Measurements from ENCODE around the gene PSMA8.
"Not testable (repeated sequence)": the region's sequence is repeated elsewhere in the genome, so short reads cannot be mapped to it uniquely, and the experiment has no call there.

PSMA8 gene

DNA sequence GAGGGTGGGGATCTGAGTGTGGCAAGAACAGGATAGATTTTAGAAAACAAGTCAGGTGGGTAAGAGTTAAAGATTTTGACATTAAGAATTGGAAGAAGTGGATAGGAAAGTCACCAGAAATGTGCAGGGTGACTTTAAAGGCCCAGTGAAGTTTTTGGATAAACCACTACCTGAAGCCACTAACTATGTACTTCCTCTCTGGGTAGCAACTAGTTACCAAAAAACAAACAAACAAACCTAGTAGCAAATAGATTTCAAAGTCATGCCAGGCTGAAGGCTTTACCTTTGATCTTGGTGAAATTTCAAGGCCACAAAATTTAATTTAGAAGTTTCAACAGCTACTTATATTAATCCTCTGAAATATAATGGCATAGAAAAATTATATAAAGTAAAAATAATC is 42.5 kb downstream of the PSMA8 start:
- DNase-seq (ENCODE audit: low read depth): no peak

DNA sequence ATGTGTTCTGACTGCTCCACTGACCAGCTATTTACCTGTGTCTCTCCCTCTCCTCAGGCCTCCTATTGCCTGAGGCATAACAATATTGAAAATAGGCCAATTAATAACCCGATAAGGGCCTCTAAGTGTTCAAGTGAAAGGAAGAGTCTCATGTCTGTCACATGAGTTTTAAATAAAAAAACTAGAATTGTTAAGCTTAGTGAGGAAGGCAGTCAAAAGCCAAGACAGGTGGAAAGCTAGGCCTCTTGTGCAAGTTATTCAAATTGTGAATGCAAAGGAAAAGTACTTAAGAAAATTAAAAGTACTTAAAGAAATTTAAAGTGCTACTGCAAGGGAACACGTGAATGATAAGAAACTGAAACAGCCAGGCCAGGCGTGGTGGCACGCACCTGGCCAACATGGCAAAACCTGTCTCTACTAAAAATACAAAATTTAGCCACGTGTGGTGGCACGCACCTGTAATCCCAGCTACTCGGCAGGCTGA is 47.7 kb downstream of the PSMA8 start:
- DNase-seq (ENCODE audit: low read depth): no peak

DNA sequence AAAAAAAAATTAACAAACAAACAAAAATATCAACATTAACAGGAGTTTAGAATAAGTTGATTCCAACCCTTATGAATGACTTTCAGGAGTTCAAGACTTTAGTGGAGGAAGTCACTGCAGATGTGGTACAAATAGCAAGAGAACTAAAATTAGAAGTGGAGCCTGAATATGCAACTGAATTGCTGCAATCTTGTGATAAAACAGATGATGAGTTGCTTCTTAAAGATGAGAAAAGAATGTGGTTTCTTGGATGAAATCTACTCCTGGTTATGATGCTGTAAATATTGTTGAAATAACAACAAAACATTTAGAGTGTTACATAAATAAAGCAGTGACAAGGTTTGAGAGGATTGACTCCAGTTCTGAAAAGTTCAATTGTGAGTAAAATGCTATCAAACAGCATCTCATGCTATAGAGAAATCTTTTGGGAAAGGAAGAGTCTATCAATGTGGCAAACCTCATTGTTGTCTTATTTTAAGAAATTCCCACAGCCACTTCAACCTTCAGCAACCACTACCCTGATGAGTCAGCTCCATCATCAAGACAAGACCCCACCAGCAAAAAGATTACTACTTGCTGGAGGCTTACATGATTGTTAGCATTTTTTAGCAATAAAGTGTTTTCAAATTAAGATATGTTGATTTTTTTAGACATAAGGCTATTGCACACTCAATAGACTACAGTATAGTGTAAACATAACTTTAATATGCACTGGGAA is 49.9 kb downstream of the PSMA8 start:
- DNase-seq (ENCODE audit: low read depth): no peak

DNA sequence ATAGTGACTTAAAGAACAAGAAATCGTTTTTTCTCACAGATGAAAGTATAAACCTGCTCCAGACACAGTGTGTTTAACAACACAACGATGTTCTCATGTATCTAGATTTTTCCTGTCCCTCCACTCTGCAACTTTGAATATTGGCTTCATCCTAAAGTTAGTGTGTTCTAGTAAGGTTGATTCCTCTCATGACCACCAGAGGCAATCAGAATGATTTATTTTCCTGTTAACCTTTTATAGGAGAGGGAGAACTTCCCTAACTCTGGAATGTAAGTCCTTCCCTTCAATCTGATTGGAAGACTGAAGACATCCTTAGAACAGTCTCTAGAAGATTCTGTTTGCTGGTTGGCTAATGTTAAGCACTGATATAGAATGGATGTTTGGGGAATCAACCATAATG is 51.6 kb downstream of the PSMA8 start:
- no peak for DNase-seq (ENCODE audit: low read depth)

DNA sequence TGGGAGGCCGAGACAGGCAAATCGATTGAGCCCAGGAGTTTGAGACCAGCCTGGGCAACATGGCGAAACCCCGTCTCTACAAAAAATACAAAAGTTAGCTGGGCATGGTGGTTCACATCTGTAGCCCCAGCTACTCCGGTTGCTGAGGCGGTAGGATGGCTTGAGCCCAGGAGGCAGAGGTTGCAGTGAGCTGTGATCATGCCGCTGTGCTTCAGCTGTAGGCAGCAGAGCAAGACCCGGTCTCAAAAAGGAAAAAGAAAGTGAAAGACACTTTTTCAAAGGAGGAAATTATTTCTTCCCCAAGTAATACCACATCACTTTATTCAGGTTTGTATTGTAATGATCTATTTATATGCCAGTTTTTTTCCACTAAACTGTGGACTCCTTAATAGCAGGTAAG is 56.8 kb downstream of the PSMA8 start:
- DNase-seq (ENCODE audit: low read depth): no peak

GRCh38 chr18:26192233-26192632 is 58.6 kb downstream of the PSMA8 start:
- no peak for DNase-seq (ENCODE audit: low read depth)

DNA sequence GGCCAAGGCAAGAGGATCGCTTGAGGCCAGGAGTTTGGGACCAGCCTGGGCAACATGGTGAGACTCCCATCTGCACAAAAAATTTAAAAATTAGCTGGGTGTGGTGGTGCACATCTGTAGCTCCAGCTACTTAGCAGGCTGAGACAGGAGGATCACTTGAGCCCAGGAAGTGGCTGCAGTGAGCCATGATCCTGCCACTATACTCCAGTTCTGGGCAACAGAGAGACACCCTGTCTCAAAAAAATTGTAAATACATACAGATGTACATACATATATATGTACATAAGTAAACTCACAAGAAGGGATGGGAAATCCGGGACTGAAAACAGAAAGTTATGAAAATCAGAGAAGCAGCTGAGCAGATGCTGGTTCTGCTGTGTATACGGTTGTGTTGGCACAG is 62.9 kb downstream of the PSMA8 start:
- no peak for DNase-seq (ENCODE audit: low read depth)

GRCh38 chr18:26202001-26202400 is 68.3 kb downstream of the PSMA8 start:
- not testable (repeated sequence) for DNase-seq (ENCODE audit: low read depth)

DNA sequence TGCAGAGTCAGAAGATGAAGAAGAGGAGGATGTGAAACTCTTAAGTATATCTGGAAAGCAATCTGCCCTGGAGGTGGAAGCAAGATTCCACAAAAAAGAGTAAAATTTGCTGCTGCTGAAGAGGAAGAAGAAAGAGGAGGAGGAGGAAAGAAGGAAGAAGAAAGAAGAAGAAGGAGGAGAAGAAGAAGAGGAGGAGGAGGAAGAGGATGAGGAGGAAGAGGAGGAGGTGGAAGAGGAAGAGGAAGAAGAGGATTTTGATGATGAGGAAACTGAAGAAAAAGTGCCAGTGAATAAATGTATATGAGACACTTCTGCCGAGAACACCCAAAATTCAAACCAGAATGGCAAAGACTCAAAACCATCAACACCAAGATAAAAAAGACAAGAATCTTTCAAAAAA is 71.6 kb downstream of the PSMA8 start:
- no peak for DNase-seq (ENCODE audit: low read depth)

DNA sequence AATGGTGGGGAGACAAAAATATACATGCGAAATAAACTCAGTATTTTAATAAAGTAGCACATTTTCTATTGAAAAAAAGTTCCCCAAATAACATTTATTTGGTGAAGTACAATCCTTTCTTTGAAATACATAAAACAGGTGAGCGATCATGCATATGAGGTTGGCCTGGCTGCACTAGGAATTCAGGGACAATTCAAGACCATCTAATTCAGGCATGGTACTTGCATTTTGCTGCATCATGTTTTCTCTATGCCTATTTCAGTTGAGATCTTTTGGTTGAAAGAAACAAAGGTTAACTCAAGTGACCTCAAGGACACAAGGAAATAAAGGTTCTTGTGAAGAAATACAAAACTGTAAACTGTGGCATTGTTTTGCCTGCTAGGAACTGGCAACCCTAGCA is 72.8 kb downstream of the PSMA8 start:
- DNase-seq (ENCODE audit: low read depth): no peak

DNA sequence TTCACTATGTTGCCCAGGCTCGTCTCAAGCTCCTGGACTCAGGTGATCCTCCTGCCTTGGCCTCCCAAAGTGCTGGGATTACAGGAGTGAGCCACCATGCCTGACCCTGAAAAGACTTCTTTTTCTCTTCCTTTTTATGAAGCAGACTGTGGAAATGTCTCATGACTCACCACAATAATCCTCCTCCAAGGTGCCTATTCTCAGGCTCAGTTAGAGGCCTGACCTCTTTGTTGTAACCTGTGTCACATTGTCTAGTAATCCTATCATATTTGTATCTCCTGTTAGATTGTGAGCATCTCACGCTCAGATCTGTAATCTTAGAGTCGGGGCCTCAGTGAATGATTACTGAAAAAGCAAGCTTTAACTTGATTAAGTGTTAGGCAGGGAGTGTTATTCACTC is 74.3 kb downstream of the PSMA8 start:
- DNase-seq (ENCODE audit: low read depth): no peak

DNA sequence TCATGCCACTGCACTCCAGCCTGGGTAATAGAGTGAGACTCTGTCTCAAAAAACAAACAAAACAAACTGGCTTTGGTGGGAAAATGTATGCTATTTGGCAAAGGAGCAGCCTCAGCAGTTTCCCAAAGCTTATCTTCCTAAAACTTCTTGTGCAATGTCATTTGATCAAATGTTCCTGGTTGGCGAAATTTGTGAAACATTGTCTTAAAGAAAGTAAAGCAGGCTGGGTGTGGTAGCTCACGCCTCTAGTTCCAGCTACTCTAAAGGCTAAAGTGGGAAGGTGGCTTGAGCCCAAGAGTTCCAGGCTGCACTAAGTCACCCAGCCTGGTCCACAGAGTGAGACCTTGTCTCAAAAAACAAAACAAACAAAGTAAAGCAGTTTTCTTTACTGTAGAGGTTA is 75.3 kb downstream of the PSMA8 start:
- no peak for DNase-seq (ENCODE audit: low read depth)

DNA sequence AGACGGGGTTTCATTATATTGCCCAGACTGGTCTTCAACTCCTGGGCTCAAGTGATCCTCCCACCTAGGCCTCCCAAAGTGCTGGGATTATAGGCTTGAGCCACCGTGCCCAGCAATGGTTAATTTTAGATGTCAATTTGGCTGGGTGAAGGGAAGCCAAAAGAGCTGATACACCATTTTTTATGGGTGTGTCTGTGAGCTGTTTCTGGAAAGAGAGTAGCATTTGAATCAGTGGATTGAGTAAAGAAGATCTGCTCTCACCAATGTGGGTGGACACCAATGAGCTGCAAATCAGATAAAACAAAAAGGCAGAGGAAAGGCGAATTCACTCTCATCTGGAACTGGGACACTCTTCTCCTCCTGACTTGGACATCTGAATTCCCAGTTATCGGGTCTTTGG is 76.5 kb downstream of the PSMA8 start:
- no peak for DNase-seq (ENCODE audit: low read depth)

DNA sequence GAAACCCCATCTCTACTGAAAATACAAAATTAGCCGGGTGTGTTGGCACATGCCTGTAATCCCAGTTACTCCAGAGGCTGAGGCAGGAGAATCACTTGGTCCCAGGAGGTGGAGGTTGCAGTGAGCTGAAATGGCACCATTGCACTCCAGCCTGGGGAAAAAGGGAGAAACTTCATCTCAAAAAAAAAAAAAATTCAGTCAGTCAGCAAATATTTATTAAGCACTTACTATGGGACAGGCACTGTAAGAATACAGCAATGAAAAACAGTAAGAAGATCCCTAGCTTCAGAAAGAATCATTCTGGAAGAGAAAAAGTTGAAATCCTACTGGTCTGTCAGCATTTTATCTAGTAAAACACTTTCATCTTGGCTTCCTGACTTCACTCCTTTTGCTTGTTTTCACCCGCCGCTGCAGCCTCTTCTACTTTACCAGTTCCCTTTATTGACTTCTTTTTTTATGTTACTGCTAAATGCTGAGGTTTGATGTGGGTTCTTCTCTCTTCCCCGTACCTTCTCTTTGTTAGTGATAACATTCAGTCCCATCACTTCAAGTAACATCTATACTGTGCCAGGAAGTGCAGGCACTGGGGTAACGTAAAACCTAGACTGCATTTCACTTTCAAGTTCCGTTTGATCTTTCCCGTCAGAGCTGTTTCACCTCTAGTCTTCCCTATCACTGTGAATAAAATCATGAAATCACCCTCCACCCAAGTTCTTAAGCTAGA is 81.7 kb downstream of the PSMA8 start:
- DNase-seq (ENCODE audit: low read depth): no peak

DNA sequence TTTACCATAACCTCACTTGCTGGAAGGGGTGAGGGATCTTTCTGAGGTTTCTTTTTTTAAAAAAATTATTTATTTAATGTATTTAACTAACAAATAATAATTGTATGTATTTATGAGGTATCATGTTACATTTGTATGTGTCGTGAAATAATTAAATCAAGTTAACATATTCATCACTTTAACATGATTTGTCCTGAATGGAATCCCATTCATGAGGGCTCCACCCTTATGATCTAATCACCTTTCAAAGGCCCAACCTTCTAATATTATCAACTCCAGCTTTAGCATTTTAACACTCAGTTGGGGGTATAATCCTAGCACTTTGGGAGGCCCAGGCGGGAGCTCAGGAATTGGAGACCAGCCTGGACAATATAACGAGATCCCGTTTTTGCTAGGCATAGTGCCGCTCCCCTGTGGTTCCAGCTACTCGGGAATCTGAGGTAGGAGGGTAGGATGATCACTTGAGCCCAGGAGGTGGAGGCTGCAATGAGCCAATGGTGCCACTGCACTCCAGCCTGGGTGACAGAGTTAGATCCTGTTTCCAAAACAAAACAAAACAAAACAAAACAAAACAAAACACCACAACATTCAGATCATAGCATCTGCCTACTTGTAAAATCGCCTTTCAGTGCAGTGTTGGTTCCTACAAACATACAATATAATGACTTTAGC is 91.5 kb downstream of the PSMA8 start:
- no peak for DNase-seq (ENCODE audit: low read depth)

- DNase-seq (ENCODE audit: low read depth): no peak
Observed at GRCh38 chr18:26225915-26226228, 92.2 kb downstream of the PSMA8 start.

DNA sequence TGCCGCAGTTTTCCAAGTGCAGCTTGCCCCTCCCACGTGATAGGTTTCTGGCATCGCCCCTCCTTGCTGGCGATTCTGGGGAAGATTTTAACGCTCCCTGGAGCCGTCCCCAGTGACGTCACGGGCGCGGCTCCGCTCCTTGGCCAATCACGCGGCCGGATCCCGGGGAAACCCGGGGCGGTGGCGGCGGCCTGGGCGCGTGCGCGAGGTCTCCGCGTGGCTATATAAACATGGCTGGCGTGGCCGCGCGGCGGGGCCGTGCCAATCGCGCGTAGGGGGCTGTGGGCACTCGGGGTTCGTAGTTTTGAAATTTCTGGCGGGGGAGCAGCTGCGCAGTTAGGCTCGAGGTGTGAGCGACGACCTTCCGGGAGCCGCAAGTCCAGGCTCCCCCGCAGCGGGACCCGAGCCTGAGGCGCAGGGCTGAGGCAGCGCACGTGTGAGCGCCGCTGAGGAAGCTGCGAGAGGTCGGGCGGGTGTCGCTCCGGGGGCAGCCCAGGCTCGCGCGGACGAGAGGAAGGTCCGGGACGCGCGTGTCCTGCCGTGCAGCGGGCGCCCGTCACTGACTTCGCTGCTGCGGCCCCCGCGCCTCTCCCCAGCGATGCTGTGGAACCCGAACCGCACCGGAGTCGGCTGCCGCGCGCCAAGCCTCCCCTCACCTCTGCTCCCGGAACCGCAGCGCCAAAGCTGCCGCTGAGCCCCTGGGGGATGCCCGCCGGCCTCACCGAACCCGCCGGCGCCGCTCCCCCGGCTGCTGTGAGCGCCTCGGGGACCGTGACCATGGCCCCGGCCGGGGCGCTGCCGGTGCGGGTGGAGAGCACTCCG is 92.8 kb downstream of the PSMA8 start, which contains the start of gene TAF4B:
Gene TAF4B (plus strand): TSS at position 217 of the 822 bp plus-strand sequence. CDS start 489 bp downstream, at position 706.
- peak; percentile 87 for DNase-seq (ENCODE audit: low read depth)

DNA sequence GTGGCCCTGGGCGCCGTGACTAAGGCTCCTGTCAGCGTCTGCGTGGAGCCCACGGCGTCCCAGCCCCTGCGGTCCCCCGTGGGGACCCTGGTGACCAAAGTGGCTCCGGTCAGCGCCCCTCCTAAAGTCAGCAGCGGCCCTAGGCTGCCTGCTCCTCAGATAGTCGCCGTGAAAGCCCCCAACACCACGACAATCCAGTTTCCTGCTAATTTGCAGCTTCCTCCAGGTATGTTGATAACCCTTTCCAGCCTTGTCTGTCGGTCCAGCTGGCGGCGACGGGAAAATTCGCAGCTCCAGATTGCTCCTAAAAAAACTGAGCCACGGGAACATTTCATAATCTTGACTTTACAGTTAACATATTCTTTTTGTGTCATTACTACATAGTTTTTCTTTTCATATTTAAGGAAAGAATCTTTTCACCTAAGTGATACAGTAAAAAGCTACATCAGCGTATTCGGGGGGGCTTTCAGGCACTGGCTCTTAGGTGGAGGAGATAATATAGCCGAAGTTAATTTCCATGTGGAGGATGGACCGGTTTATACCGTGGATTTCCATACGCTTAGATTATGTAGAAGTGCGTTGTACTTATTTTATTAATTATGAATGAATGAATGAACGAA is 93.5 kb downstream of the PSMA8 start:
- DNase-seq (ENCODE audit: low read depth): no peak

DNA sequence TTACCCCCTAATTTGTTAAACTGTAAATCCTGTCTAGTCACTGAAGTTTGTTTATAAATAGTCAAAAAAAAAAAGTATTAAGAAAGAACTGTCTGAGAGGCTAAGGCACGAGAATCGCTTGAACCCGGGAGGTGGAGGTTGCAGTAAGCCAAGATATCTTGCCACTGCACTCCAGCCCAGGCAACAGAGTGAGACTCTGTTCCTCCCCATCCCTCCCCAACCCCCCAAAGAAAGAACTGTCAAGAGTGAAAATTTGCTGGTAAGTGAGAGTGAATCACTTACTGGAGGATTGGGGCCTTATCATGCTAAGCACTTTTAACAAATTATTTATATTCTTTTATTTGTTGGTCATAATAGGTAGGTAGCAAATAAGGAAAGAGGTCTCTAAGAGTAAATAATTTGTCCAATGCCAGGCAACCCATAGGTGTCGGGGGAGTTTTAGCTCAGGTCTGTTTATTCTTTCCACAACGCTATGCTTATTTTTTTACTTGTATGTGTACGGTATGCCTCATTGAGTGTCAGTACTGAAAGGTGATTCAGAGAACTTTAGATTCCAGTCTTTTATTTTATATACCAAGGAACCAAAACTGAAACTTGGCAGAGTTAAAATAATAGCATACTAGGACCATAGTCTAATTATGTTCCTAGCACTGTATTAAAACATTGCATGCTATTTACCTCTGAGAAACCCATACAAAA is 95.0 kb downstream of the PSMA8 start:
- DNase-seq (ENCODE audit: low read depth): no peak

GRCh38 chr18:26230497-26230896 is 96.8 kb downstream of the PSMA8 start:
- DNase-seq (ENCODE audit: low read depth): no peak

DNA sequence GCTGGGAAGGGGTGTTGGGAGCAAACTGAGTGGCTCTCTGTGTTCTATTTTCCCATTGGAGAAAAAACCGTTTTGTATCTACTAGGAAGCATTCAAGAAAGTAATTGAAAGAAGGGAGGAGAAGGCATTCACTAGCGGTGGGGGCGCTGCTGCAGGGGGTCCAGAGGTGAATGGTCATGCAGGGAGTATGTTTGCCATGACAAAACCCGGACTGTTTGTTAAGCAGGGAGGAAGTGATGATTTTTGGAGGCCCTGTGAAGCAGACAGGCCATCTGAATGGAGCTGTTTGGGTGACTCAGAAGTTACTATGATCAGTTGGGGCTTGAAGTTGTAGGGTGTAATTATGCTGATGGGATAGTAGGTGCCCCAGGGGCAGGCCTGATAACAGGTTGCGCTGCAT is 99.5 kb downstream of the PSMA8 start:
- no peak for DNase-seq (ENCODE audit: low read depth)

Measured in stimulated activated CD8-positive, alpha-beta memory T cell treated with anti-CD3 and anti-CD28 coated beads, Interleukin-7, amount 100 ng/mL, for 24 hours (primary cell).